Midbrain (tissue), 1 donor: ENCODE measurements around the gene SPNS2.

Experiments
- DNase-seq: peaks from one replicate; lab custom pipeline; 2025; lab: John Stamatoyannopoulos, UW

Gene SPNS2, protein sequence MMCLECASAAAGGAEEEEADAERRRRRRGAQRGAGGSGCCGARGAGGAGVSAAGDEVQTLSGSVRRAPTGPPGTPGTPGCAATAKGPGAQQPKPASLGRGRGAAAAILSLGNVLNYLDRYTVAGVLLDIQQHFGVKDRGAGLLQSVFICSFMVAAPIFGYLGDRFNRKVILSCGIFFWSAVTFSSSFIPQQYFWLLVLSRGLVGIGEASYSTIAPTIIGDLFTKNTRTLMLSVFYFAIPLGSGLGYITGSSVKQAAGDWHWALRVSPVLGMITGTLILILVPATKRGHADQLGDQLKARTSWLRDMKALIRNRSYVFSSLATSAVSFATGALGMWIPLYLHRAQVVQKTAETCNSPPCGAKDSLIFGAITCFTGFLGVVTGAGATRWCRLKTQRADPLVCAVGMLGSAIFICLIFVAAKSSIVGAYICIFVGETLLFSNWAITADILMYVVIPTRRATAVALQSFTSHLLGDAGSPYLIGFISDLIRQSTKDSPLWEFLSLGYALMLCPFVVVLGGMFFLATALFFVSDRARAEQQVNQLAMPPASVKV

DNA sequence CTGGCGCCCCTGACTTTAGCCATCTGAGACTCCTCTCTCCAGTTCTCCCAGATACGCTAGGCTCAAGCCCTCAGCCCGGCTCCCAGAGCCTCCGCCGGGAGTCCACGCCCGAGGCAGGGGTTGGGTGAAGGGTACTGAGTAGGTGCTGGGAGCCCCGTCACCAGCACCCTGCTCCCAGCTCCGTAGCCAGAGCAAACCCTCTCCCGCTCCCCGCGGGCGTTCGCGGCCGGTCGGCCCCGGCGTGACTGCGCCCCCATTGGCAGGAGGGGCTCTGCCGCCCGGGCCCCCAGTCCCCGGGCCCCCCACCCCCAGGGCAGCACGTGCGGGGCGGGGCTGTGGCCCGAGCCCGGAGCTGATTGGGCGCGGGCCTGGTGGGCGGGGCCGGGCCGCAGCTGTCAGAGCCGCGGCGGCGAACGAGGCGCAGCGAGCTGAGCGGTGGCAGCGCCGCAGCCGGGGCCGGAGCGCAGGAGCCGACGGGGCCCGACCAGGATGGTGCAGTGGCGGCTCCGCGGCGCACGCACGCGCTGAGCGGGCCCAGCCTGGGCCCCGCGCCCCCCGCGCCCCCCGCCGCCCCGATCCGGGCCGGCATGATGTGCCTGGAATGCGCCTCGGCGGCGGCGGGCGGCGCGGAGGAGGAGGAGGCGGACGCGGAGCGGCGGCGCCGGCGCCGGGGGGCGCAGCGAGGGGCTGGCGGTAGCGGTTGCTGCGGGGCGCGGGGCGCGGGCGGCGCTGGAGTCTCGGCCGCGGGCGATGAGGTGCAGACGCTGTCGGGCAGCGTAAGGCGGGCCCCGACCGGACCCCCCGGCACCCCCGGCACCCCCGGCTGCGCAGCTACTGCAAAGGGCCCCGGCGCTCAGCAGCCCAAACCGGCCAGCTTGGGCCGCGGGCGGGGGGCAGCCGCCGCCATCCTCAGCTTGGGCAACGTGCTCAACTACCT is at the start of gene SPNS2:
TSS of gene SPNS2 (plus strand) at position 421 of the 937 bp plus-strand sequence. CDS start at position 588, 167 bp downstream.
- DNase-seq = peak; percentile 87

DNA sequence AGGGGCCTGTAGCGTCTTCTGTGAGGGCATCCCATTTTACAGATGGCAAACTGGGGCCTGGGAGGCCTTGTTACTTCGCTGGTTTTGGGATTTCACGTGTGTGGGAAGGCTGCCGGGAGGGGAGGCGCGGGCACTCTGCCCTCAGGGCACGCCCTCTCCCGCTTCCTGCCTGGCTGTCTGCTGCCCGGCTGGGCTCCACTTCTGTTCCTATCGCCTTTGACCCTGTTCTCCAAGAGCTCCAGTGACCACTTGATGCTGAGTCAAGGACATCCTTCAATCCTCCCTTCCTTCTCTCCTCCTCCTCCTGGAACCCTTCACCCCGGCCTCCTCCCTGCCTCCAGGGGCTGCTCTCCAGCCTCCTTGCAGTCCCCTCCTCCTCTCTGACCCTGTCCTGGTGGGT is 48.9 kb upstream of the SPNS2 start:
- DNase-seq = no peak

DNA sequence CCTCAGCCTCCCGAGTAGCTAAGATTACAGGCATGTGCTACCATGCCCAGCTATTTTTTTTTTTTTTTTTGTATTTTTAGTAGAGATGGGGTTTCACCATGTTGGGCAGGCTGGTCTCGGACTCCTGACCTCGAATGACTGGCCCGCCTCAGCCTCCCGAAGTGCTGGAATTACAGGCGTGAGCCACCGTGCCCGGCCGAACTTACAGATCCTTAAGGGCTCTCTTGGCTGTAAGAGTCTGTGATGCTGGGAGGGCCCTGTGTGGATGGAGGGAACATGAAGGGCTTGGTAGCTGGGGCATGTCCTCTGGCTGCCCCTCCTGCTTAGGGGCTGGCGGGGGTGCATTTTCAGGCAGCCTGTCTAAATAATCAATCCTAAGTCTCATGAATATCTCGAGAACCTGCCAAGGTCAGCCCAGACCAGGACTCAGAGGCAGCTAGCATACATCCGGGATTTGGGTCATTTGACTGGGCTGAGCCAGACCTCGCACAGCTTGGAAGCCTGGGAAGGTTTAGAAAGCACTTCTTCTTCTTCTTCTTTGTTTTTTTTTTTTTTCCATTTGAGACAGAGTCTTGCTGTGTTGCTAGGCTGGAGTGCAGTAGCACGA is 47.9 kb upstream of the SPNS2 start:
- no peak for DNase-seq

DNA sequence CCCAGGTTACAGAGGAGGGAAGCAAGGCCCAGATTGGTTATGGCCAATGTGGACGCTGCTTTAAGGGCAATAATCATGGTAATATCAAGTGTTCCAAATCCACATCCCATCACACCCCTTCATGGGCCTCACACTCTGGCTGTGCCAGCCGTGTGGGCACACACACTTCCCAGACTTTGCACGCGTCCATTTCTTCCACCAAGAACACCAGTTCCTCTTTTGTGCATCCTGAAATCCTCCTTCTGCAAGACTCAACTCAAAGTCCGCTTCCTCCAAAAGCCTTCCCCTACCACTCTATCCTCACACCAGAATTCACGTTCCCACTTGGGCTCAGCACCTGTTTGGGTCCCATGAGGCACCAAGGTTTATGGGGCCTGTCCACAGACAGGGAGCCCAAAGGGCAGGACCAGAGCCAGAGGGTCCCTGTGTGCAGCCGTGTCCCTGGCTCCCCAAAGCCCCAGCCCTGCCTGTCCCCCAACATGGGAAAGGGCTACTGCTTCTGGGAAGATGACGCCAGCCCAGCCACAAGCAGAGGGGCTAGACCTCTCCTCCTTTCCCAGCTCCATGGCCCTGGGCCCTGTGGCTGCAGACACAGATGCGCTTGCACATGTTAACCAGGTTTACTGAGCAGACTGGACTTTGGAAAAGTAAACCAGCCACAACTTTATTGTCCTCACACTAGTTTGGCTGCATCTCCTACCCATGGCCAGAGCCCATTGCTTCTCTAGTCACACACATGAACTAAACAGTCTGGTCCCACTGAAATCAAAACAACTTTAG is 44.7 kb upstream of the SPNS2 start:
- no peak for DNase-seq

DNA sequence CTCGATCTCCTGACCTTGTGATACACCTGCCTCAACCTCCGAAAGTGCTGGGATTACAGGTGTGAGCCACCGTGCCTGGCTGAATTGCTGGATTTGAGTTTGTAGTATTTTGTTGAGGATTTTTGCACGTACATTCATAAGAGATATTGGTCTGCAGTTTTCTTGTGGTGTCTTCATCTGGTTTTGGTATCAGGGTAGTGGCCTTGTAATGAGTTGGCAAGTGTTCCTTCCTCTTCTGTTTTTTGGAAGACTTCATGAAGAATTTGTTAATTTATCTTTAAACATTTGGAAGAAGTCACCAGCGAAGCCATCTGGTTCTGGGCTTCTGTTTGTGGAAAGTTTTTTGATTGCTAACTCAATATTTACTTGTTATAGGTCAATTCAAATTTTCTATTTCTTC is 38.0 kb upstream of the SPNS2 start:
- DNase-seq = no peak

DNA sequence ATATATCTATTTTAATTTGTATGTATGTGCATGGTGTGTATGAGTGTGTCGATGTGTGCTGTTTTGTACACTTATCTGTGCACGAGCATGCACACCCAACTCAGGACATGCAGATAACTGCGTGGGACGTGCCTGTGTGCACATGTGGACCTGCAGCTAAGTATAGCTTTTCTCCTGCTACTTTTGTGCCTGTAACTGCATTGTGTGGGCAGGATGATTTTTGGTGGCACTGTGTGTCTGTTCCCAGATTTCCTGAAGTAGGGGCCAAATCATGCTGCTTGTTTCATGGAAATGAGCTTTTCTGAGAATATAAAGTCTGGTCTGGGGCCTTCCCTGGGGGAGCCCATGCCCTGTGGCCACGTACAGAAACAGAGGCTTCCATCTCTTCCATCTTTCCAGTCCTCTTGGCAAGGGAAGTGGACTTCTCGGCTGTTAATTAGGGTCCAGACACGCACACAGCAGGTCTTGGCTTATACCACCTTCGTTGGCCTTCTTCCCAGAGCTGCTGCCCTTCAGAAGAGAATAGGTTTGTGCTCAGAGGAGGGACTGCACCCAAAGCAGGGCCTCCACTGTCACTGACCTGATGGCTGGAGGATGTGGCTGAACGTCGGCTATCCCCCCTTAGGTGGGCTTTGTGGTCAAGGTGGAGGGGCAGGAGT is 34.7 kb upstream of the SPNS2 start:
- DNase-seq = no peak

DNA sequence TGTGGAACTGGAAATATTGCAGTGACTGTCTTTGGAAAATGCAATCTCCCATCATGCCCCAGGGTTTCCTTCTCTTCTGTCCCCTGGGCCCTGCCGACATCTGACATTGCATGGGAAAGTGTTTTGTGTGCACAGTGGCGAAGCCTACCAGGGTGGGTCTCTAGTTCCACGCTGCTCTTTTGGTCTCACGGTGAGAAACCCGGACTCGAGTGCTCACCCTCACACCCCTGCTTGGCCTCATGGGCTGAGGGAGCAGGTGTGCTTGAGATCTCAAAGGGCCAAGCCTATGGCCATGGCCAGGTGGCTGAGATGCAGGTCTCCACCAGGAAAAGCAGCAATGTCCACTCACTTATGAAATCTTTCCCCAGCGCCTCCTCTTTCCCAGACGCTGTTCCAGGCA is 32.9 kb upstream of the SPNS2 start:
- DNase-seq = no peak

DNA sequence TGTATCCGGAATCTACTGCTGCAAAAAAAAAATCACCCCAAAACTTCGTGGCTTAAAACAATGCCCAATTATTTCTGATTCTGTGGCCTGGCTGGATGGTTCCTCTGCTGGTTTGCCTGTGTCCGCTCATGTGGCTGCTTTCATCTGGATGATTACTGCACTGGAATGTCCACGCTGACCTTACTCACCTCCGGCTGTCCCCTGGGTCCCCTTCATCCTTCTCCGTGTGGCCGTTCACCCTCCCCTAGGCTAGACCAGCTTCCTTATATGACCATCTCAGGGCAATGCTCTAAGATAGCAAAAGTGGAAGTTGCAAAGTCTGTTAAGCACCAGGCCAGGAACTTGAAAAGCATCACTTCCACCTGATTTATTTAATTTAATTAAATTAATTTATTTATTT is 31.4 kb upstream of the SPNS2 start:
- no peak for DNase-seq

DNA sequence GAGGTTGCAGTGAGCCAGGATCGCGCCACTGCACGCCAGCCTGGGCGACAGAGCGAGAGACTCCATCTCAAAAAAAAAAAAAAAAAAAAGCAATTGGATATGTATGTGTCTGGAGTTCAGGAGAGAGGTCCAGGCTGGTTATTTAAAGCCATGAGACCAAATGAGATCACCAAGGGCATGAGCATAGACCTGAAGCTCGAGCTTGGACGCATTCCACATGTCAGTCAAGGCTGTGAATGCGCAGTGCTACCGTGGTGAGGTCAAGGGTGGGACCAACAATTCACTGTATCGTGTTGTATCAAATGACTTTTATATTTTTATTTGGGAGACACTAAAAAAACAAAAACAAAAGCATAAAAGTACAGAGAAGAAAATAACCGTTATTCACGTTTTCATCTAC is 29.1 kb upstream of the SPNS2 start:
- DNase-seq = no peak

DNA sequence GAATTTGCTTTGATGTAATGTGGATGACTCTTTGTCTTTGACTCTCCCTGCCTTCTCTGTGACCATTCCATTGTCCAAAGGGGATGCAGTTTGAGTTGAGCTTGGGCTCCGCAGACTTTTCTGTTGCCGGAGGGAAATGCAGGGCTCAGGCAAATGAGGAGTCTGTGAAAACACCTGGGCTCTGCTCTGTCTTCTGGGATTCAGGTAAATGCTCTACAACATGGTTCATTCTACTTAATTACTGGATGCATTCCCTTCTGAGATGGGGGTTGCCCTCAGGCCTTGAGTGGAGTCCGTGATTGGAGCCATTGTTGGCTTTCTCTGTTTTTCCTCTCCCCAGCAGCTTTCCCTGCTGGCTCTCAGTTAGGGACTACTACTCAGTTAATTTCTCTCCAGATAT is 26.4 kb upstream of the SPNS2 start:
- DNase-seq = no peak

DNA sequence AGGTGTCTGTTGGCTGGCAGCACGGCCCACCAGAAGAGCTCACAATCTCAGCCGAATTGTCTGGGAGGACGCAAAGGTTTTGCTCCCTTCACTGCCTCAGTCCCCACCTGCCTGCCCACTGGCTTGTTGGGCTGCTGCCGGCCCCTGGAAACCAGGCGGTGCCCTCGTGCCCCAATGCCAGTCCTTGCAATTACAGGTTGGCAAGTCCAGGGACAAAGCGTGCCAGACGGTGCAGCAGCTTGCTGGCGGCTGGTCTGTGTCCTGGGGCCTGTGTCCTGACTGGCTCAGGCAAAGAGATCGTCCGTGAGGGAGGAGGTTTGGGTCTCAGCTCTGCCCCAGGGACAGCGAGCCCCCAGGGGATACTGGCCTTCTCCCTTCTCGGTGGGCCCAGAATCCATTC is 24.6 kb upstream of the SPNS2 start:
- no peak for DNase-seq

DNA sequence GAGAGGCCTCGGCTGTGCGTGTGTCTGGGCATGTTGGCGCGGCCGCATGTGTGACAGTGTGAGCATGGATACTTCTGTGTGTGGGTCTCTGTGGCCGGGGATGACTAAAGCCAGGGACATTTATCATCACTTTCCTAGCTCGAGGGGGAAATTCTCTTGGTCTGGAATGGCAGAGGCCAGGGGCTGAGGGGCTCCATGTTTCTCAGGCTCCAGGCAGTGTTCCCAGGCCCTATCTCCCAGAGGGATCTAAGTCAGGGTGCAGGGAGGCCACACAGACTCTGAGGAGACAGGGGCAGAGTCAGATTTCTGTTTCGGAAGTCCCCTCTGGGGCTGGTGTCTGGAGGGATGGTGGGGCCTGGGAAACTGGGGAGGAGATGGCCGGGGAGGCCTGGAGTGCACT is 23.7 kb upstream of the SPNS2 start:
- no peak for DNase-seq

DNA sequence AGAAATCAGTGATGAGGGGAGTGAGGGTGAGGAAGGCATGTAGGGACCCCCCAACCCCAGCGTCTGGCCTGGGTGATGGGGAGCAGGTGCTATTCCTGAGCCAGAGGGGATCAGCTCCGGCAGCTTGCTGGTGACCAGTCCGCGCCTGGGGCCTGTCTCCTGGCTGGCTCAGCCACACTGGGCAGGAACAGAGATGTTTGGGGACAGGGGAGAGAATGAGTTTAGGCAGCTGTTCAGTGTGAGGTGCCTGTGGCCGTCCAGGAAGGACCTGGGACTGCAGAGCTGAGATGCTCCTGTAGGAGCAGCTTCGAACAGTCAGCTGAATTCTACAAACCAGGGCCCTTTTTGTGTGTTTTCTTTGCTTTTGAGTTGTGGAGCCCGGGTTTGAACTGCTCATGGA is 23.2 kb upstream of the SPNS2 start:
- DNase-seq = no peak

DNA sequence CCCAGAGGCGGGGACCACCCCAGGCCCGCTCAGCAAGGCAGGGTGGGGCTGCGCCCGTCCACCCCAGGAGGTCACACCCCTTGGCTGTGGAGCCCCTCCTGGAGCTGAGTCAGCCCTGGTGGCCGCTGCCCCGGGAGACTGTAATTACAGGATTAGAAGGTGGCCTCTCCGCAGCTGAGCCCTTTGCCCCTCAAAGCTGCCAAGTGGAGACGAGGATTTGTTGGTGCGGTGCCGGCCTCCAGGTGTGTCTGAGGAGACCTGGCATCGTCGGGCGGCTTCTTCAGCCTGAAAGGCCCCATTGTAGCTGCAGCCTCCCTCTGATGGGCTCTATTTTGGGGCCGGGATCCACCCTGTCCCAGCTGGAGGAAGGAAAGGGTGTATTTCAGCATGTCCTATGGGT is 22.7 kb upstream of the SPNS2 start:
- DNase-seq = no peak

DNA sequence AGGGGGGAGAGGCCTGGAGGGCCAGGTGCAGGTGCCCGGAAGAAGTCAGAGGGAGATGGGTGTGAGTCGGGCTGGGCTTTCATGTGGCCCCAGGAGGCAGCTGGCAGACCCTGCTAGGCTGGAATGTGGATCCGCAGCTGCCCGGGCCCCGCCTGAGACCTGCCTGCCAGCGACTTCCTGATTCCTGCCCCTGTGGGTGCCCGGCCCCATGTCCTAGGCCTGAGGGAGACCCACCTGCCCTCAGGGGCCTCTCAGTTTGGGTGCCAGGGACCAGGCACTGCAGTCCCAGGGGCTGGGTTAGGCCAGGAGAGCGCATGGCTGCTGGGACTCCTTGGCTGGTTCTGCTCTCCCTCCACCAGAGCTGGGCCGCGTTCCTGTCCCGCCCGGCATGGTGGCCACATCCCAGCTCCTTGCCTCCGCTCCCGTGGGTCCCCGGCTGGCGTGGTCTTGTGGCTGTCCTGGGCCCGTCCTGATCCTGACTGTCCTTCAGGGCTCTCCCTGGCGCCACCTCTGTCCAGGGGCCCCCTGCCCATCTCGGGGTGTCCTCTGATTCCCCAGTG is 22.1 kb upstream of the SPNS2 start:
- DNase-seq = no peak

DNA sequence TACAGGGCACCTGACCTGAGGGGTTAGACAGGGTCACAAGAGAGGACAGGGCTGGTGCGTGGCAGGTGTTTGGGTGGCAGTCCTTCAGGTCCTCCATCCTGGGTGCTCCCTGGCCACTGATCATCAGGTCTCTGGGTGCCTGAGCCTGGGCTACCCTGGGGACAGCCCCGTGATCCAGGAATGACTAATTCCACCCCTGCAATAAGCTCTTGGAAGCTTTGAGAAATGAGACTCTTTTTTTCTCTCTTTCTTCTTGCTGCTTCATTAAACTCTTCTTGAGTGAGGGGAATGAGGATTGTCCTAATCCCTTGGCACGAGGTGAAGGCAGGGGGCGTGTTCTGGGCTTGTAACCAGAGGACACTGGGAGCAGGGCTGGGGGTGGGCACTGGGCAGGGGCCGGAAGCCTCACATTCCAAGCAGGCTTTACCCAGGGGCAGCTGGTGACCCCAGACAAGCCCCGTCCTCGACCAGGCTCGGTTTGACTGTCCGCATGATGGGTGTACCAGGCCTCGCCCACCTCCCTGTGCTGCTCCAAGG is 21.4 kb upstream of the SPNS2 start:
- DNase-seq = no peak

DNA sequence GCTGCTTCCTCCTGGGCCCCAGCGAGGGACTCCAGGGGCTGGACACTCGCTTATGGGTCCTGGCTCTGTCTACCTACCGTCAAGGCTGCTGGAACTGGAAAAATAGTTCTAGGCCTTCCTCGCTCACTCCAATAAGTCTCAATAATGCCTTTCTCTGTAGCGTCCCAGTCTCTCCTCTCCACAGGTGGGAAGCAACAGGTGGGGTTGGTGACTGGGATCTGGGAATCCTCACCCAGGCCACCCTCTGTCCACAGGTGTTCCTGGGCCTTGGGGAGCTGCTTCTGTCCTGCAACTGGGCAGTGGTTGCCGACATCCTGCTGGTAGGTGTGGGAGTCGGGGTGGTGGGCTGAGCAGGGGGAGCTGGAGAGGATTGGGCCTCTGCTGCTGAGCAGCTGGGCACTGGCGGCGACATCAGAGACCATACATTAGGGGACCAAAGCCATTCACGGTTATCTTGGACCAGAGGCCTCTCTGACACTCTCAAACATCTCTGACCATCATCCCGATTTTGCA is 20.3 kb upstream of the SPNS2 start:
- DNase-seq = no peak

DNA sequence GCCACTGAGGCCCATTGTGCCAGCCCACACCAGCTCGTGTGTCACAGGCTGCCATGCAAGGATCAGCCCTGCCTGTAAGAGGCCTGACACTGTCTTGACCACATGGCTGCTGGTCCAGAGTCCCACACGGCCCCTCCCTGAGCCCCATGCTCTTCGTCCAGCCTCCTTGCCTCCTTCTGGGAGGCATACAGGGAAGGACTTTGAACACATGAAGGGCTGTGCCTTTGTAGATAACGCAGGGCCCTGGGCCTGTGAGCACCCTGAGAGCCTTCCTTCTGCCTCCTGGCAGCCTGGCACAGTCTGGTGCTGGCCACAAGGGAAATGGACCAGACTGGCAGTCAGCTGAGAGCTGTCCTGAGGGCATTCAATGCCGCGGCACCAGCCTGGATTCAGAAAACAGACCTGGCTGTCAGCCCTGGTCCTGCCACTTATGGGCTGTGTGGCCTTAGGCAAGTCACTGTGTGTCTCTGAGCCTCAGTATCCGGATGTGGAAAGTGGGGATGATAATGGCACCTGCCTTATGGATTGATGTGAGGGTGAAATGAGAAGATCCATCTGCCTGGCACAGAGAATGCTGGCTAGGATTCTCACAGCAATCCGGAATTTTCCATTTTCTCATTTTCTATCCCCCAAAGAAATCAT is 19.2 kb upstream of the SPNS2 start:
- DNase-seq = no peak

DNA sequence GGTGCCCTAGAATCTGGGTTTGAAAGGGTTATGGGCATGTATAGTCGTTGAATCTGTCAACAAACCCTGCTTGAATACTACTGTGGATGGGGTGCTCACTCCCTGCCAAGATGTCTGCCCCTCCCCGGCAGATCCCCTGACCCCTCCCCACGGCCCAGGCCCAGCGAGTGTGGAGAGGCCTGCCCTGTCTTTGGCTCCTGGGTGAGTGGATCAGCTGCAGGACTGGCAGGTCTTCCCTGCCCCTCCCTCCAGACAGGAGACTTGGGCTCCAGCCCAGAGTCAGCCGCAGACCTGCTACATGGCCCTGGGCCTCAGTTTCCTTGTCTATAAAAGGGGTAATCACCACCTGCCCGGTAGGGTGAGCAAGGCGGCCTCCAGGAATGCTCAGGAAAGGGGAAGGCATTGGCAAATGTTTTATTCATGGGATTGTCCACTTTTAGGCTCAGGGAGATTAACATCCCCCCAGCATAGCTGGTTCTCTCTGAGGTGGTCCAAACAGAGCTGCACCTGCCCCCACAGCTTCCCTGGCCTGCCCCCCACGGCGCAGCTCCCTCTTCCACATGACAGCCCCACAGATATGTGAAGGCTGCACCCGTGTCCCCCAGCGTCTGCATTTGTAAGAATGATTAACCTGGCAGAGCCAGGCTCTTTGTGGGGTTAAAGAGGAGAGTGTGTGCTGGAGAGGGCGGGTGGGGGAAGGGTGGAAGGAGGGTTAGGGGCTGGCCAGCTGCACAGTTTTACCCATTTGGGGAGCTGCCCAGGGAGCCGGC is 18.5 kb upstream of the SPNS2 start:
- no peak for DNase-seq
